ENCODE results near the gene TSTD1. TPM values are rescaled to one million over a fixed set of nuclear protein-coding genes. Genes with fewer than 3 reads are reported as not detected.
"Not testable (repeated sequence)": the region's sequence is repeated elsewhere in the genome, so short reads cannot be mapped to it uniquely, and the experiment has no call there.

Gene TSTD1
- total and polyA plus RNA-seq, 11 donors, result 6.1 to 22.7 (median 14.7) TPM

DNA sequence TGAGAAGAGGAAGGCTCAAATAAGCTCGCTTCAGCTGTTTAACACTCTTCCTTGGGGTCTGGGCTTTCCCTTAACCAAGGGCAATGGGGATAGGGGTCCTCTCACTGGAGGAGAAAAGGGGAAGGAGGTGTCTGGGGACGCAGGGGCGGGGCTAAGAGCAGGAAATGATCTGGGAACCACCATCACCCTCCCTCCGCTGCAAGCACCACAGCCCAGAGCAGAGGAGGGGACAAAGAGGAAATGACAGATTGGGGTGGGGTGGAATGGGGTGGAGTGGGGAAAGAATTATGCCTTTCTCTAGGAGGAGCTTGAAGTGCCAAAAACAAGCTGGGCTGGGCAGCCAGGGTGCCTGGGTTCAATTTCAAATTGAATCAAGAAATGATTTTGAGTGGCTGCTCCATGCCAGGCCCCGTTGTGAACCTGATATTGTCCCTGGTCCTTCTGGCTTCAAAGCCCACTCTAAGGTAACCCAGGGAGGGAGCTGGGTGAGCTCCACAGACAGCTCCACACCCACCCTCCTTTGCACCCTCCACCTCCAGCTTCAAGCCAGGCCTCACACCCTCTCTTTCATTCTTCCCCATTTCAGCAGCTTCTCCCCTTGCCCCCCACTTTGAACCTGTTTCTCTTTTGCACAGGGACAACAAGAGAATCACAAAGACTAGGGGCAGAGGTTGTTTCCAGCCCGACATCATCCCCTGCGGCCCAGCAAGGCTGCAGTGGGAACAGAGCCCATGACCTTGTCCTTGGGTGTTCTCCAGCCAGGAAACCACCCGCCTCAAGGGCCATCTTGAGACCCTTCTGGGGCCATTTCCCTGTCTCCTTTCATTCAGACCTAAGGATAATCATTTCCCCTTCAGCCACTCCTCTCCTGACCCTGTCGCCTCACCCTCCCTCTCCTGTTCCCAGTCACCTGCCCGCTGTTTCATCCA lies 29.8 kb upstream of the TSTD1 start:
- TF ChIP-seq POLR2A (IDR thresholded peaks at IDR 0.05), result no peak
- no peak for TF ChIP-seq CTCF (IDR thresholded peaks at IDR 0.05)
- intact Hi-C loops (cut with DNase I), result no loop called here
- WGBS, 4 donors, result 65 to 72% (median 71%) methylated on average over 10 of the region's 10 CpGs
- no peaks in the 10 kb centered on the region for H3K9me3 ChIP-seq
- ATAC-seq (peak; percentile 68 to 90 (median 82)), DNase-seq (peak; percentile 68 to 77 (median 75))
- H3K4me3 ChIP-seq, result peak overlapping the region in 9 of 12 donors; percentile 27 to 72 (median 46)
- H3K27ac ChIP-seq, result peak overlapping the region in 11 of 12 donors; percentile 13 to 95 (median 55)
- H3K4me1 ChIP-seq, result peaks cover 0 to 48% (median 0%) of the 10 kb centered on the region in 12 donors
- peaks cover 0 to 9% (median 0%) of the 10 kb centered on the region in 9 donors for H3K27me3 ChIP-seq
- H3K36me3 ChIP-seq, result peaks cover 0 to 14% (median 0%) of the 10 kb centered on the region in 9 donors

DNA sequence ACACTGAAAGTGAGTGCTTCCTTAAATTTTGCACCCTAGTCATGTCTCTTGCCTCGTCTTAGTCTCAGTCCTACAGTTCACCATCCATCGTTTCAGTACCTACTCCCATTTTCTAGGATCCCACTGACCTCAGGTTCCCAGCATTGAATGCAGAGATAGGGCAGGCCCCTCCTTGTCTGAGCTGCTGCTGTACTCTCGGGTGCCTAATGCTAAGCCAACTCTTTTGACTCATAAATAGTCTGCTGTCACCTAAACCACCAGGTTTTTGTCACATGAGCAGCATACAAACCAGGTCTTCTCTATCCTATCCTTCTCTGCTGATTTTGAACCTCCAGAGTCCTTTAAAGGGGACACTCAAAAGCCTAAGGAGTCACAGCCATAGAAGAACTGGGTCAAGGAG lies 27.9 kb upstream of the TSTD1 start:
- peaks cover 0 to 20% (median 0%) of the 10 kb centered on the region in 9 donors for H3K36me3 ChIP-seq
- DNase-seq (no peak), ATAC-seq (no peak)
- intact Hi-C loops (cut with DNase I), result no loop called here
- peak overlapping the region in 1 of 12 donors; percentile 95 for H3K27ac ChIP-seq
- no peaks in the 10 kb centered on the region for H3K9me3 ChIP-seq
- no peak for TF ChIP-seq POLR2A (IDR thresholded peaks at IDR 0.05)
- peak overlapping the region in 1 of 12 donors; percentile 72 for H3K4me3 ChIP-seq
- WGBS, 4 donors, result 72 to 82% (median 80%) methylated on average over 3 of the region's 3 CpGs
- peaks cover 0 to 9% (median 0%) of the 10 kb centered on the region in 9 donors for H3K27me3 ChIP-seq
- peaks cover 0 to 44% (median 0%) of the 10 kb centered on the region in 12 donors for H3K4me1 ChIP-seq

DNA sequence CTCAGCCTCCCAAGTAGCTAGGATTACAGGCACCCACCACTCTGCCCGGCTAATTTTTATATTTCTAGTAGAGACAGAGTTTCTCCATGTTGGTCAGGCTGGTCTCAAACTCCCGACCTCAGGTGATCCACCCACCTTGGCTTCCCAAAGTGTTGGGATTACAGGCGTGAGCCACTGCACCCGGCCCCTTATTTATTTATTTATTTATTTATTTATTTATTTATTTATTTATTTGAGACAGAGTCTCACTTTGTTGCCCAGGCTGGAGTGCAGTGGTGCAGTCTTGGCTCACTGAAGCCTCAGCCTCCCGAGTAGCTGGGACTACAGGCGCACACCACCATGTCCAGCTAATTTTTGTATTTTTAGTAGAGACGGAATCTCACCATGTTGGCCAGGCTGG lies 26.9 kb upstream of the TSTD1 start:
- H3K27me3 ChIP-seq, result peaks cover 0 to 13% (median 0%) of the 10 kb centered on the region in 9 donors
- 92 to 95% (median 94%) methylated on average over 7 of the region's 7 CpGs for WGBS, 4 donors
- H3K4me3 ChIP-seq; H3K27ac ChIP-seq; ATAC-seq; DNase-seq; intact Hi-C loops (cut with DNase I); H3K9me3 ChIP-seq: not testable (repeated sequence)
- peaks cover 0 to 41% (median 0%) of the 10 kb centered on the region in 12 donors for H3K4me1 ChIP-seq
- H3K36me3 ChIP-seq, result peaks cover 0 to 20% (median 0%) of the 10 kb centered on the region in 9 donors

DNA sequence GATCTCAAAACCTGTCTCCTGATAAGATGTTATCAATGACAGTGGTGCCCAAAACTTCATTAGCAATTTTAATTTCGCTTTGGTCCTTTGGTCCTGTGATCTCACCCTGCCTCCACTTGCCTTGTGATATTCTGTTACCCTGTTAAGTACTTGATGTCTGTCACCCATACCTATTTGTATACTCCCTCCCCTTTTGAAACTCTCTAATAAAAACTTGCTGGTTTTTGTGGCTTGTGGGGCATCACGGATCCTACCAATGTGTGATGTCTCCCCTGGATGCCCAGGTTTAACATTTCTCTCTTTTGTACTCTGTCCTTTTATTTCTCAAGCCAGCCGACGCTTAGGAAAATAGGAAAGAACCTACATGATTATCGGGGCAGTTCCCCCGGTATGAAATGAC lies 25.2 kb upstream of the TSTD1 start:
- intact Hi-C loops (cut with DNase I); H3K4me3 ChIP-seq; H3K27ac ChIP-seq; ATAC-seq; DNase-seq; H3K9me3 ChIP-seq: not testable (repeated sequence)
- peaks cover 0 to 32% (median 0%) of the 10 kb centered on the region in 12 donors for H3K4me1 ChIP-seq
- WGBS, 4 donors, result 57 to 60% (median 57%) methylated on average over 6 of the region's 6 CpGs
- peaks cover 0 to 33% (median 0%) of the 10 kb centered on the region in 9 donors for H3K36me3 ChIP-seq
- H3K27me3 ChIP-seq, result peaks cover 0 to 20% (median 0%) of the 10 kb centered on the region in 9 donors

- ATAC-seq (no peak), DNase-seq (no peak)
- Histone ChIP-seq H3K27ac (no peak overlapping the region), H3K27me3 (peaks cover 0 to 41% (median 0%) of the 10 kb centered on the region in 9 donors), H3K4me1 (peaks cover 0 to 20% (median 0%) of the 10 kb centered on the region in 12 donors), H3K9me3 (no peaks in the 10 kb centered on the region), H3K4me3 (no peak overlapping the region), H3K36me3 (peaks cover 0 to 46% (median 0%) of the 10 kb centered on the region in 9 donors)
- 90 to 100% (median 93%) methylated on average over 4 of the region's 4 CpGs for WGBS, 4 donors
- TF ChIP-seq CTCF (IDR thresholded peaks at IDR 0.05) (no peak), POLR2A (IDR thresholded peaks at IDR 0.05) (no peak)
- intact Hi-C loops (cut with DNase I), result no loop called here
Measured at GRCh38 chr1:161061419-161061818, 22.7 kb upstream of the TSTD1 start.
